AG09319 (cell line): Measurements from ENCODE around the gene NPEPPS.

Experiments
- DNase-seq: peaks from one replicate; pipeline ENCODE4 v3.0.0-alpha.2; 2010; ENCODE audit warnings: low read depth; ENCODE audit errors: extremely low read depth
- CTCF ChIP-seq: IDR thresholded peaks from 2 replicates; pipeline ENCODE4 v1.5.1; 2011; ENCODE audit warnings: low read depth, mild to moderate bottlenecking, inconsistent platforms, low read length, moderate library complexity

NPEPPS gene

GRCh38 chr17:47607481-47607880 is 76.6 kb downstream of the NPEPPS start:
- no peak for DNase-seq
- no peak for TF ChIP-seq CTCF

DNA sequence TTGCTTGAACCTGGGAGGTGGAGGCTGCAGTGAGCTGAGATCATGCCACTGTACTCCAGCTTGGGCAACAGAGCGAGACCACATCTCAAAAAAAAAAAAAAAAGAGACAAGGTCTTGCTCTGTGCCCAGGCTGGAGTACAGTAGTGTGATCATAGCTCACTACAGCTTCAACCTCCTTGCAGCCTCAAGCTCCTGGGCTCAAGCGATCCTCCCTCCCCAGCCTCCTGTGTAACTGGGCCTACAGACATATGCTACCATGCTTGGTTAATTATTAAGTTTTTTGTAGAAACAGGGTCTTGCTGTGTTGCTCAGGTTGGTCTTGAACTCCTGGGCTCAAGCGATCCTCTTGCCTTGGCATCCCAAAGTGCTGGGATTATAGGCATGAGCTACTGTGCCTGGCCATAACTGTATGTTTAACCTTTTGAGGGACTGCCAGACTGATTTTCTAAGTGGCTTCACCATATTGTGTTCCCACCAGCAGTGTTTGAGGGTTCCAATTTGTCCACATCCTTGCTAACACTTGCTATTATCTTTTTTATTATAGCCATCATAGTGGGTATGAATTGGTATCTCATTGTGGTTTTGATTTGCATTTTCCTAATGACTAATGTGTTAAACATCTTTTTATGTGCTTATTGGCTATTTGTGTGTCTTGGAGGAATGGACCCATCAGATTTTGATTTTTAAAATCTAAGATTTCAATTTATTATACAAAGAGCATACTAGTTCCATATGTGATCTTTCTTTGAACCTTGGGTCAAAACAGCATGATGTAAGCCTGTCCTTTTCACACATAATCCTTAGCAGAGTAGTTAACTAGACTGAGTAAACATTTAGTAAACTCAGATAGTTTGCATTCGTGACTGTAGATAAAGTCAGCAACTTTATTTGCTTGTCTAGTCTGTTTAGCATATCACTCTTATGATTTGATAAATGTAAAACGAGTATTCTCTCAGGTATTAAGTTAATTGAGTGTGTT is 80.8 kb downstream of the NPEPPS start:
- peak; percentile 49 for DNase-seq
- TF ChIP-seq CTCF: no peak

DNA sequence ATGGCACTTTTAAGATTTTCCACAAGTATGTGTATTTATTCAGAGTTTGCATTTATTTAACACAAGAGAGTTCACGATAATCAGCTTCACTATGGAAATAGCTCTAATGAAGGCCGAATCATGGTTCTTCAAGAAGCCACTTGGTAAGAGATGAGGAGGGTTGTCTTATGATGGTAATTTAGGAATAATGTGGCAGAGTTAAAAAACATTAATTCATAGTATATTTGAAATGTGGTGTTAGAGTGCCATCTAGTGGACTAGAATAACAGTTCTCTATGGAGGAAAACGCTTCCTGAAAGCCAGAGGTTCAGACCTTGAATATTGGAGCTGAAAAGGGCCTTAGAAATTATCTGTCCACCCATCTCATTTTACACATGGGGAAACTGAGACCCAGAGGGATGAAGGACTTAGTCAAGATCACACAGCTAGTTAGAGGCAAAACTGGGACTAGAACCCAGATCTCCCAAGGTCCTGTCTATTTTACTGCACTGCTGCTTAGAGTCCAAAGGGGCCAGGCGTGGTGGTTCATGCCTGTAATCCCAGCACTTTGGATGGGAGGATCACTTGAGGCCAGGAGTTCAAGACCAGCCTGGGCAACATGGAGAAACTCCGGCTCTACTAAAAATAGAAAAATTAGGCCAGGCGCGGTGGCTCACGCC is 85.0 kb downstream of the NPEPPS start:
- DNase-seq: no peak
- TF ChIP-seq CTCF: peak; percentile 50

DNA sequence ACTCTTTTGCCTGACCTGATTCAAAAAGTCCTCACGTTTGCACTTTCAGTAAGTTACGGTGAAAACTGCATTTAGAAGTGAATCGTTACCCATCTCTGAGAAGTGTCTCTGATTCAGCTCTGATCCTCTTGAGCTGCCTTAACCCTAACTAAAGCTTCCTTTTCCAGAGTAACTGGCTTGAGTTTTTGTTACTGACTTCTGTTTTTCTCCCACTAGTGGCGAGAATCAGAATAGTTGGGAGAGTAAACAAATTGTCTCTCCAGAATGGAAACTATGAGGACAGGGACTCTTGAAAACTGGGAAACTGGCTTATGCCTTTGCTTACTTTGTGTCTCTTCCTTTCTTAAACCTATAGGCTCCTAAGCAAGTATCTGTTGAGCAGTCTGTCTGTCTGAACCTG is 87.5 kb downstream of the NPEPPS start:
- DNase-seq: no peak
- TF ChIP-seq CTCF: peak; percentile 28; the same call in 1 of the 2 replicates

DNA sequence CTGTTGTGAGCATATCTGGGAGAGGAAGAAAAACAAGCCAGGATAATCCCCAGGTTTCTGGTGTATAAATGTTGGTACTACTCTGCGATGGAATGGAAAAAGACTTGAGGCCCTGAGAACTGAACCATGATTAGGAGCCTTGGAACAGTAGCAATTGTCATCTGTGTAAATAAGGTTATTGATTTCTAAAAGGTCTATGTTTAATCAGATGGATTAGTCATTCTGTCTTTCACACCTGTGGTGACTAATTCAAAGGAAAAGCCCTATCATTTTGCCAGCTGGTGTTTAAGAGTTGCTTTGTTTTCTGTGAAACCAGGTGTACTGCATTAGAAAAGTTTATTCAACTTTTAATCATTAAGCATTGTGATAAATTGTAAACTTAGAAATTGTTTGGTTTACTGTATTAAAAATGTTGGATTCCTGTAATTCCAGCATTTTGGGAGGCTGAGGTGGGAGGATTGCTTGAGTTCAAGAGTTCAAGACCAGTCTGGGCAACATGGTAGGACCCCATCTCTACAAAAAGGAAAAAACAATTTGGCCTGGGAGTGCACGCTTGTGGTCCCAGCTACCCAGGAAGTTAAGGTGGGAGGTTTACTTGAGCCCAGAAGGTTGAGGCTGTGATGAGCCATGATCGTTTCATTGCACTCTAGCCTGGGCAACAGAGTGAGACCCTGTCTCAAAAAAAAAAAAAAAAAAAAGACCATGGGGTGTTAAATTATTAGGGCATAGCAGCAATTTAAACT is 89.8 kb downstream of the NPEPPS start:
- no peak for DNase-seq
- TF ChIP-seq CTCF: no peak

DNA sequence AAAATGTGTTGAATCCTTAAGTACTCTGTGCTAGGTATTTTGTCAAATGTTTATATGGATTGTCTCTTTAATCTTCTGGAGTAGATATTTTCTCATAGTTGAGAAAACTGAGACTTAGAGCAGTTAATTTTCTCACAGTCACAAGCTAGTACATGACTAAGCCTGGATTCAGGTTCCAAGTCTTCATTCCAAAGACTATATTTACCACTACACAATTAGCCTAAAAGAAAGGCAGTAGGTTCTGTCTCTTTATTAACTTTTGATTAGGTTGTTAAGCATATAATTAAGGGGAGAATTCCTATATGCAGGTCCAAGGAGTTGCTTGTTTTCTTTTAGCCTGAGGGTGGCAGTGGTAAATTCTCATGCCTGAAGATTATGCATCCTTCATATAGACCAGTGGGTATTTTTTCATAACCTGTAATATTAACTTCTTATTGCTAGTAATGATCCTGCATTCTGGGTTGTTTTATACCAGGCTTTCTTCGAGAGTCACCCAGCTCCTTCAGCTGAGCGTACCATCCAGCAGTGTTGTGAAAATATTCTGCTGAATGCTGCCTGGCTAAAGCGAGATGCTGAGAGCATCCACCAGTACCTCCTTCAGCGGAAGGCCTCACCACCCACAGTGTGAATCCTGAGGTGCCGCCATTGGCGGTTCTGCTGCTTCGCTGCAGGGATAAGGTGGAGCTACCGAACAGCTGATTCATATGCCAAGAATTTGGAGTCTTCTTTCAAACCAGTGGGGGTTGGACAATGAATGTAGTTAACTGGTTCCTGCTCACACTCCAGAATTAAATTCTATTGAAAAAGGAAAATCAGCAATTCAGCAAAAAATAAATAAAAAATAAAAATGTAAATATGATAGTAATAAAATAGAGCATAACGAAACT is 90.6 kb downstream of the NPEPPS start:
- peak; percentile 30 for DNase-seq

More for the DNA sequence above, 90.6 kb downstream of the NPEPPS start:
- no peak for TF ChIP-seq CTCF
